Fibroblast of gingiva (primary cell): ENCODE results near the gene TUBB6.

Source experiments
- DNase-seq: peaks from one replicate; pipeline ENCODE4 v3.0.0-alpha.2; 2011; ENCODE audit warnings: low read depth

Gene TUBB6

GRCh38 chr18:12338382-12338781 lies 30.3 kb downstream of the TUBB6 start:
- DNase-seq, result no peak

GRCh38 chr18:12340945-12341660 lies 33.1 kb downstream of the TUBB6 start:
- DNase-seq, result no peak

GRCh38 chr18:12342661-12343060 lies 34.6 kb downstream of the TUBB6 start:
- DNase-seq, result no peak

GRCh38 chr18:12345491-12346239 lies 37.6 kb downstream of the TUBB6 start:
- no peak for DNase-seq

- no peak for DNase-seq
These were observed 38.2 kb downstream of the TUBB6 start for GRCh38 chr18:12346240-12346565.

GRCh38 chr18:12347895-12348294 lies 39.9 kb downstream of the TUBB6 start:
- DNase-seq, result no peak

- no peak for DNase-seq
These were observed 44.1 kb downstream of the TUBB6 start for GRCh38 chr18:12352188-12352587.

GRCh38 chr18:12359515-12359927 lies 51.5 kb downstream of the TUBB6 start:
- no peak for DNase-seq

GRCh38 chr18:12361770-12362378 lies 53.8 kb downstream of the TUBB6 start:
- DNase-seq, result no peak

GRCh38 chr18:12362473-12363174 lies 54.6 kb downstream of the TUBB6 start:
- no peak for DNase-seq

GRCh38 chr18:12366379-12366778 lies 58.3 kb downstream of the TUBB6 start:
- no peak for DNase-seq

- no peak for DNase-seq
These were observed 58.7 kb downstream of the TUBB6 start for GRCh38 chr18:12366784-12367183.

GRCh38 chr18:12369211-12369610 lies 61.2 kb downstream of the TUBB6 start:
- DNase-seq, result no peak

- no peak for DNase-seq
These were observed 63.5 kb downstream of the TUBB6 start for GRCh38 chr18:12371590-12371989.

GRCh38 chr18:12372406-12372805 lies 64.4 kb downstream of the TUBB6 start:
- no peak for DNase-seq

- DNase-seq, result no peak
These were observed 65.2 kb downstream of the TUBB6 start for GRCh38 chr18:12373116-12373770.

- DNase-seq, result no peak
These were observed 65.7 kb downstream of the TUBB6 start for GRCh38 chr18:12373771-12374116.

- DNase-seq, result no peak
These were observed 66.4 kb downstream of the TUBB6 start for GRCh38 chr18:12374401-12374800.
